ENCODE results near the gene COQ3. TPM values are rescaled to one million over a fixed set of nuclear protein-coding genes. Genes with fewer than 3 reads are reported as not detected.
A peak's percentile ranks its signal among the peaks of the same experiment; 100 is the strongest.

COQ3 gene, protein sequence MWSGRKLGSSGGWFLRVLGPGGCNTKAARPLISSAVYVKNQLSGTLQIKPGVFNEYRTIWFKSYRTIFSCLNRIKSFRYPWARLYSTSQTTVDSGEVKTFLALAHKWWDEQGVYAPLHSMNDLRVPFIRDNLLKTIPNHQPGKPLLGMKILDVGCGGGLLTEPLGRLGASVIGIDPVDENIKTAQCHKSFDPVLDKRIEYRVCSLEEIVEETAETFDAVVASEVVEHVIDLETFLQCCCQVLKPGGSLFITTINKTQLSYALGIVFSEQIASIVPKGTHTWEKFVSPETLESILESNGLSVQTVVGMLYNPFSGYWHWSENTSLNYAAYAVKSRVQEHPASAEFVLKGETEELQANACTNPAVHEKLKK
- 10 to 100 TPM; 14.9 to 16.4 TPM for total RNA-seq

GRCh38 chr6:99393698-99394531 is at the start of gene COQ3:
TSS of gene COQ3 (minus strand) at chr6:99394195. CDS start at chr6:99394179, 16 bp downstream.
- Mint-ChIP-seq H3K36me3 (no peaks in the 10 kb centered on the region), H3K4me3 (peak within 1 kb of the TSS; percentile 94), H3K27ac (peak within 1 kb of the TSS; percentile 86), H3K9me3 (no peaks in the 10 kb centered on the region), H3K27me3 (no peaks in the 10 kb centered on the region), H3K4me1 (ENCODE audit: low read depth) (peaks cover 5% of the 10 kb centered on the region)
- intact Hi-C loops (cut with micrococcal nuclease): loop anchor here (1.0 kb wide), 2 partner anchors 31 to 64 kb away; partner anchors contain the start of gene PNISR
- peak; percentile 75 for DNase-seq
- ChIA-PET POLR2A (interaction anchor here (1.0 to 1.9 kb wide), 5 partner anchors 23 to 121 kb away, joined by 3 to 8 read pairs (median 5); partner anchors contain the start of gene USP45), CTCF (interaction anchor here (0.6 to 1.6 kb wide), 6 partner anchors 32 to 500 kb away, joined by 3 to 19 read pairs (median 7); partner anchors contain the start of gene PNISR)

DNA sequence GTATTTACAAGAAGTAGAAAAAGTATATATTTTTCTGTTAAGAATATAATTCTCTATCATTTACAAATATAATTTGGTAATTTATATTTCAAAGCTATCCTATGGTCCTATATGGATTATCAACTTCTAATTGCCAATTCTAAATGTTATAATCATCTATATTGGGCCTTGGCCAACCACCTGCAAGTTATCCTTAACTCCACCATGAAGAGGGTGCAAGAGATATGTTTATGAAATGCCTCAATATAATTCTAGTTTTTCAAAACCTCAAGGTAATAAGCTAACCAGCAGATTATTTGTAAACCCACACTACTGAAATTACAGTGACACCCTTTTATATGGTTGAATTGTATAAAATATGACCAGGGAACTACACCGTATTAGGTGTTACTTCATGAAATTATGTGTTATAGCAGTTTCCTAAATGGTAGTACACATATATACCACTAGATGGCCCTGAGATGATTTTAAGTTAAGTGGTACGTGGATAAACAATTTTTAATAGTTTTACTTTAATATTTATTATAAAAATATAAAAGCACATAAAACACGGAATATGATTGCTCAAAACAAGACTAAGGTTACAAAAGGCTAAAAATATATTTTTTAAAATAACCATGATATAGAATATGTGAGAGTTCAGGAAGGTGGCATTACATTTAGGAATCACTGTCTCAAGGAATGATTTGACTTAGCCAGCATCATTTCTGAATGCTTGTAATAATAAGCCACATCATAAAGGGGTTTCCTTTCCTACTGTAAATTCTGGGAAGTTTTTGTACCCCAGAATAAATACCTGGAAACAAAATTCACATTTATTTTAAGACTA is 40.9 kb upstream of the COQ3 start:
- Mint-ChIP-seq H3K36me3 (peaks cover 2% of the 10 kb centered on the region), H3K4me3 (no peak overlapping the region), H3K27ac (no peak overlapping the region), H3K9me3 (no peaks in the 10 kb centered on the region), H3K27me3 (no peaks in the 10 kb centered on the region), H3K4me1 (ENCODE audit: low read depth) (no peaks in the 10 kb centered on the region)
- intact Hi-C loops (cut with micrococcal nuclease): no loop called here
- CTCF ChIA-PET: interaction anchor here (1.0 to 3.6 kb wide), 7 partner anchors 9 to 104 kb away, joined by 3 to 19 read pairs (median 6); no protein-coding TSS in a partner anchor
- no peak for DNase-seq
- POLR2A ChIA-PET: no interaction called here

DNA sequence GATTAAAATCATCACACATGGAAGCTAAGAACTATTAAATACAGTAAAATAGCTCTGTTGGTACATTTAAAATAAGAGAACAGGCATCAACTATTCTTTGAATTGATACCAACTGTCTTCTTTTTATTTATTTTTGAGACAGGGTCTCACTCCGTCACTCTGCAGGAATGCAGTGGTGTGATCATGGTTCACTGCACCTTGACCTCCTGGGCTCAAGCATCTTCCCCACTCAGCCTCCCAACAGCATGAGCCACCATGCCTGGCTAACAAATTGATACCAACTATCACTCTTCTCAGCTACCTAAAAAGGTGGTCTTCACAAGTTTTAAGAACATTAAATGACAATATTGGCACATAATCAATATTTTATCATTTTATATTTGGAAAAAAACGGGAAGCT is 38.9 kb upstream of the COQ3 start:
- Mint-ChIP-seq H3K4me1 (ENCODE audit: low read depth) (peaks cover 2% of the 10 kb centered on the region), H3K4me3 (no peak overlapping the region), H3K9me3 (no peaks in the 10 kb centered on the region), H3K27ac (no peak overlapping the region), H3K27me3 (no peaks in the 10 kb centered on the region), H3K36me3 (peaks cover 5% of the 10 kb centered on the region)
- no peak for DNase-seq
- CTCF ChIA-PET: interaction anchor here (0.6 to 3.6 kb wide), 7 partner anchors 9 to 570 kb away, joined by 3 to 19 read pairs (median 3); no protein-coding TSS in a partner anchor
- intact Hi-C loops (cut with micrococcal nuclease): no loop called here
- POLR2A ChIA-PET: no interaction called here

- POLR2A ChIA-PET: no interaction called here
- Mint-ChIP-seq H3K36me3 (peaks cover 6% of the 10 kb centered on the region), H3K4me3 (no peak overlapping the region), H3K4me1 (ENCODE audit: low read depth) (peaks cover 11% of the 10 kb centered on the region), H3K9me3 (no peaks in the 10 kb centered on the region), H3K27me3 (no peaks in the 10 kb centered on the region), H3K27ac (no peak overlapping the region)
- intact Hi-C loops (cut with micrococcal nuclease): no loop called here
- CTCF ChIA-PET: interaction anchor here (3.6 kb wide), 1 partner anchor 101 kb away, joined by 19 read pairs; no protein-coding TSS in a partner anchor
- no peak for DNase-seq
Observed at GRCh38 chr6:99431901-99432300, 37.9 kb upstream of the COQ3 start.

- H3K27ac Mint-ChIP-seq: no peak overlapping the region
- H3K9me3 Mint-ChIP-seq: no peaks in the 10 kb centered on the region
- peaks cover 17% of the 10 kb centered on the region for H3K36me3 Mint-ChIP-seq
- no peak overlapping the region for H3K4me3 Mint-ChIP-seq
- no peak for DNase-seq
- no peaks in the 10 kb centered on the region for H3K27me3 Mint-ChIP-seq
- POLR2A ChIA-PET: interaction anchor here (0.6 to 1.0 kb wide), 3 partner anchors 13 to 177 kb away, joined by 3 read pairs; partner anchors contain the start of gene USP45
- H3K4me1 Mint-ChIP-seq (ENCODE audit: low read depth): peaks cover 37% of the 10 kb centered on the region
- intact Hi-C loops (cut with micrococcal nuclease): no loop called here
- CTCF ChIA-PET: interaction anchor here (1.4 kb wide), 1 partner anchor 98 kb away, joined by 6 read pairs; no protein-coding TSS in a partner anchor
Observed at GRCh38 chr6:99427988-99428387, 34.0 kb upstream of the COQ3 start.

GRCh38 chr6:99426451-99426757 is 32.4 kb upstream of the COQ3 start:
- intact Hi-C loops (cut with micrococcal nuclease): loop anchor here (1.0 kb wide), 1 partner anchor 62 kb away; no protein-coding TSS in a partner anchor
- POLR2A ChIA-PET: interaction anchor here (0.8 to 1.6 kb wide), 3 partner anchors 10 to 96 kb away, joined by 3 to 5 read pairs (median 3); partner anchors contain the start of gene COQ3

GRCh38 chr6:99425647-99426450 is 31.9 kb upstream of the COQ3 start:
- Mint-ChIP-seq H3K4me3 (peak overlapping the region; percentile 82), H3K36me3 (peaks cover 27% of the 10 kb centered on the region), H3K27me3 (no peaks in the 10 kb centered on the region), H3K4me1 (ENCODE audit: low read depth) (peaks cover 56% of the 10 kb centered on the region), H3K27ac (peak overlapping the region; percentile 98), H3K9me3 (no peaks in the 10 kb centered on the region)
- ChIA-PET CTCF (interaction anchor here (0.7 to 2.4 kb wide), 11 partner anchors 8 to 97 kb away, joined by 3 to 31 read pairs (median 5); partner anchors contain the start of gene COQ3), POLR2A (interaction anchor here (0.8 to 1.6 kb wide), 5 partner anchors 9 to 96 kb away, joined by 3 to 5 read pairs (median 3); partner anchors contain the start of genes COQ3 and USP45)
- intact Hi-C loops (cut with micrococcal nuclease): loop anchor here (1.0 kb wide), 7 partner anchors 33 to 142 kb away; partner anchors contain the start of genes CCNC and USP45
- peak; percentile 76 for DNase-seq

More at GRCh38 chr6:99426451-99426757, 32.4 kb upstream of the COQ3 start:
- peaks cover 51% of the 10 kb centered on the region for H3K4me1 Mint-ChIP-seq (ENCODE audit: low read depth)
- no peaks in the 10 kb centered on the region for H3K9me3 Mint-ChIP-seq
- CTCF ChIA-PET: interaction anchor here (0.7 to 2.4 kb wide), 10 partner anchors 8 to 98 kb away, joined by 3 to 31 read pairs (median 6); partner anchors contain the start of gene COQ3
- H3K27me3 Mint-ChIP-seq: no peaks in the 10 kb centered on the region
- H3K36me3 Mint-ChIP-seq: peaks cover 25% of the 10 kb centered on the region
- DNase-seq: no peak
- peak overlapping the region; percentile 82 for H3K4me3 Mint-ChIP-seq
- peak overlapping the region; percentile 98 for H3K27ac Mint-ChIP-seq

DNA sequence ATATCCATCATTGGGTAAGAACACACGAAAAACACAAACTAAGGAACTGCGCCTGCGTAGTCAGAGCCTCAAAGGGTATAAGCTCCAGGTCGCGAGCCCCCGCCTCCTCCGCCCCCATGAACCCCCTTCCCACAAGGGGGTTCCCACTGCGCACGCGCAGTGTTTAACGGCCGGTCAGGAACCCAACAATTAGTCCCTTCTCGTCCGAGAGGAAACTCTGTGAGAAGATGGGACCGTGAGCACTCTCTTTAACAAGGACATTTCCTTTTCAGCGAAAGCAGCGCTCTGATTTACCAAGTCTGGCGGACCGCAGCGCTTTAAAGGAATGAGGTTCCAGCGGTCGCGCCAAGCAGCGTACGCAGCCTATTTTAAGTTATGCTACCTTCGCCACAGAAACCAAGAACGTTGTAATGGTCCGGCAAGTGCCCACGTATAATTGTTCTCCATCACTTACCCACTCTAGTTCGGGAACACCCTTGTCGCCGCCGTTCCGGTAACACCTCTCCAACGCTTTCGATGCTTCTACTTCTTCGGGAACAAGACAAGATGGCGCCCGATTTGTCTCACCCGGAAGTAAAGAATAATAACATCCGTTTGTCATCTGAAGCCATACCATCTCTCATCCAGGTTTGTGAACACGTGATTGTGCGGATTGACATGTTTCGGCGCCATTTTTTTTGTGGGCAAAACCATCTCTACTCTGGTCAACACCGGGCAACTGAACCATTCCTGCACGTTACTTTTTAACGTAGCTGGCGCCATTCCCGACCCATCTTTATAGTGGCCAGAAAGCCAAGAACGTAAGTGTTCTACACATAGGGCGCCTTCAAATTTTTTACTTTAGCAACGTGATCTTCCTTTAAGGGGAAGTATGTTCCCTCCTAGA is 31.0 kb upstream of the COQ3 start, which contains the start of gene PNISR:
TSS of gene PNISR (minus strand) at position 548 of the 886 bp plus-strand sequence. CDS start 10,649 bp downstream, outside the sequence.
- Mint-ChIP-seq H3K27me3 (no peaks in the 10 kb centered on the region), H3K27ac (peak within 1 kb of the TSS; percentile 98), H3K9me3 (no peaks in the 10 kb centered on the region), H3K4me3 (peak within 1 kb of the TSS; percentile 82), H3K36me3 (peaks cover 28% of the 10 kb centered on the region), H3K4me1 (ENCODE audit: low read depth) (peaks cover 63% of the 10 kb centered on the region)
- intact Hi-C loops (cut with micrococcal nuclease): loop anchor here (1.0 to 5.0 kb wide), 7 partner anchors 32 to 478 kb away; partner anchors contain the start of genes CCNC, FBXL4 and USP45
- peak; percentile 91 for DNase-seq
- CTCF ChIA-PET: interaction anchor here (0.8 to 2.4 kb wide), 12 partner anchors 8 to 96 kb away, joined by 3 to 31 read pairs (median 5); partner anchors contain the start of gene COQ3
- POLR2A ChIA-PET: interaction anchor here (1.0 to 1.6 kb wide), 5 partner anchors 8 to 97 kb away, joined by 3 to 5 read pairs (median 4); partner anchors contain the start of genes COQ3 and USP45

DNA sequence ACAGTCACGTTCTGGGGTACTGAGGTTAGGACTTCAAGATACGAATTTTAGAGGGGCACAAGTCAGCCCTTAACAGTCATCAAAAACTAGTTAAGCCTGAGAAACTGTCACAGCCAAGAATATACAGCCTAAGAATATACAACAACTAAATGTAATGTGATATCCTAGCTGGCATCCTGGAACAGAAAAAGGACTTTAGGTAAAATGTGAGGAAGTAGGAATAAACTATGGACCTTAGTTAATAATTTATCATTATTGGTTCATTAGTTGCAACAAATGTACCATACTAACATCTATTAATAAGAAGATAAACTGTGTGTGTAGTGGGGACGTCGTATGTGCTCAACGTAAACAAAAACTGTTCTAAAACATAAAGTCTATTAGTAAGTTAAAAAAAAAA is 30.0 kb upstream of the COQ3 start:
- H3K36me3 Mint-ChIP-seq: peaks cover 28% of the 10 kb centered on the region
- H3K27ac Mint-ChIP-seq: peak overlapping the region; percentile 98
- intact Hi-C loops (cut with micrococcal nuclease): loop anchor here (5.0 kb wide), 1 partner anchor 477 kb away; the partner anchor contains the start of gene FBXL4
- peak overlapping the region; percentile 82 for H3K4me3 Mint-ChIP-seq
- CTCF ChIA-PET: interaction anchor here (0.8 to 2.4 kb wide), 6 partner anchors 9 to 93 kb away, joined by 3 to 31 read pairs (median 4); no protein-coding TSS in a partner anchor
- H3K27me3 Mint-ChIP-seq: no peaks in the 10 kb centered on the region
- H3K9me3 Mint-ChIP-seq: no peaks in the 10 kb centered on the region
- POLR2A ChIA-PET: interaction anchor here (1.0 kb wide), 1 partner anchor 29 kb away, joined by 4 read pairs; no protein-coding TSS in a partner anchor
- peaks cover 67% of the 10 kb centered on the region for H3K4me1 Mint-ChIP-seq (ENCODE audit: low read depth)
- DNase-seq: no peak

All from activated CD4-positive, alpha-beta memory T cell treated with anti-CD3 and anti-CD28 coated beads for 36 hours (primary cell).